Activated CD4-positive, alpha-beta T cell treated with anti-CD3 and anti-CD28 coated beads, Interleukin-2, amount 50 U/mL, for 4 hours (primary cell): Measurements from ENCODE around the gene MRPS26.
"Not testable (repeated sequence)": the region's sequence is repeated elsewhere in the genome, so short reads cannot be mapped to it uniquely, and the experiment has no call there.

Experiments used
- DNase-seq, 2 experiments: peaks; one replicate each; pipeline ENCODE4 v3.0.0-alpha.2; 2020

MRPS26 gene

GRCh38 chr20:3043322-3043721 lies 2.5 kb upstream of the MRPS26 start, which contains the start of gene GNRH2:
Gene GNRH2 (plus strand): TSS chr20:3043622. CDS start chr20:3044415, 793 bp downstream.
- no peak for DNase-seq

GRCh38 chr20:3044336-3044965 lies 1.4 kb upstream of the MRPS26 start:
- DNase-seq = no peak

- DNase-seq = peak; percentile 17 to 33
Measured at GRCh38 chr20:3045042-3045815, 623 bp upstream of the MRPS26 start.

- no peak for DNase-seq
Measured at GRCh38 chr20:3046677-3047462, 1.0 kb downstream of the MRPS26 start.

GRCh38 chr20:3047486-3048419 lies 1.9 kb downstream of the MRPS26 start:
- DNase-seq = no peak

- DNase-seq = no peak
Measured at GRCh38 chr20:3051385-3052019, 5.7 kb downstream of the MRPS26 start.

GRCh38 chr20:3059489-3059888 lies 13.6 kb downstream of the MRPS26 start:
- no peak for DNase-seq

- DNase-seq = not testable (repeated sequence)
Measured at GRCh38 chr20:3064119-3064518, 18.3 kb downstream of the MRPS26 start.

GRCh38 chr20:3067139-3068014 lies 21.5 kb downstream of the MRPS26 start:
- DNase-seq = no peak

GRCh38 chr20:3068075-3068474 lies 22.2 kb downstream of the MRPS26 start:
- no peak for DNase-seq

- DNase-seq = no peak
Measured at GRCh38 chr20:3068986-3069900, 23.4 kb downstream of the MRPS26 start.

GRCh38 chr20:3070725-3071124 lies 24.9 kb downstream of the MRPS26 start:
- DNase-seq = no peak

- DNase-seq = no peak
Measured at GRCh38 chr20:3071266-3071609, 25.4 kb downstream of the MRPS26 start.

- DNase-seq = peak; percentile 70 to 75
Measured at GRCh38 chr20:3071610-3072529, 26.0 kb downstream of the MRPS26 start, which contains the start of gene OXT. Gene OXT (plus strand): TSS chr20:3071620. CDS start chr20:3071656, 36 bp downstream.

GRCh38 chr20:3072530-3073250 lies 26.8 kb downstream of the MRPS26 start:
- no peak for DNase-seq

GRCh38 chr20:3073251-3073643 lies 27.4 kb downstream of the MRPS26 start:
- not testable (repeated sequence) for DNase-seq

- DNase-seq = no peak
Measured at GRCh38 chr20:3074812-3075211, 29.0 kb downstream of the MRPS26 start.

GRCh38 chr20:3075315-3075714 lies 29.5 kb downstream of the MRPS26 start:
- not testable (repeated sequence) for DNase-seq
